ENCODE data around the gene S100A7A. TPM values are rescaled to one million over a fixed set of nuclear protein-coding genes. Genes with fewer than 3 reads are reported as not detected.

S100A7A gene
- total and polyA plus RNA-seq, 2 of the 8 experiments (the other 6 are each of a cell fraction or from before 2014, with no cell fraction given) = not detected

- TF ChIP-seq, protein P1, sequence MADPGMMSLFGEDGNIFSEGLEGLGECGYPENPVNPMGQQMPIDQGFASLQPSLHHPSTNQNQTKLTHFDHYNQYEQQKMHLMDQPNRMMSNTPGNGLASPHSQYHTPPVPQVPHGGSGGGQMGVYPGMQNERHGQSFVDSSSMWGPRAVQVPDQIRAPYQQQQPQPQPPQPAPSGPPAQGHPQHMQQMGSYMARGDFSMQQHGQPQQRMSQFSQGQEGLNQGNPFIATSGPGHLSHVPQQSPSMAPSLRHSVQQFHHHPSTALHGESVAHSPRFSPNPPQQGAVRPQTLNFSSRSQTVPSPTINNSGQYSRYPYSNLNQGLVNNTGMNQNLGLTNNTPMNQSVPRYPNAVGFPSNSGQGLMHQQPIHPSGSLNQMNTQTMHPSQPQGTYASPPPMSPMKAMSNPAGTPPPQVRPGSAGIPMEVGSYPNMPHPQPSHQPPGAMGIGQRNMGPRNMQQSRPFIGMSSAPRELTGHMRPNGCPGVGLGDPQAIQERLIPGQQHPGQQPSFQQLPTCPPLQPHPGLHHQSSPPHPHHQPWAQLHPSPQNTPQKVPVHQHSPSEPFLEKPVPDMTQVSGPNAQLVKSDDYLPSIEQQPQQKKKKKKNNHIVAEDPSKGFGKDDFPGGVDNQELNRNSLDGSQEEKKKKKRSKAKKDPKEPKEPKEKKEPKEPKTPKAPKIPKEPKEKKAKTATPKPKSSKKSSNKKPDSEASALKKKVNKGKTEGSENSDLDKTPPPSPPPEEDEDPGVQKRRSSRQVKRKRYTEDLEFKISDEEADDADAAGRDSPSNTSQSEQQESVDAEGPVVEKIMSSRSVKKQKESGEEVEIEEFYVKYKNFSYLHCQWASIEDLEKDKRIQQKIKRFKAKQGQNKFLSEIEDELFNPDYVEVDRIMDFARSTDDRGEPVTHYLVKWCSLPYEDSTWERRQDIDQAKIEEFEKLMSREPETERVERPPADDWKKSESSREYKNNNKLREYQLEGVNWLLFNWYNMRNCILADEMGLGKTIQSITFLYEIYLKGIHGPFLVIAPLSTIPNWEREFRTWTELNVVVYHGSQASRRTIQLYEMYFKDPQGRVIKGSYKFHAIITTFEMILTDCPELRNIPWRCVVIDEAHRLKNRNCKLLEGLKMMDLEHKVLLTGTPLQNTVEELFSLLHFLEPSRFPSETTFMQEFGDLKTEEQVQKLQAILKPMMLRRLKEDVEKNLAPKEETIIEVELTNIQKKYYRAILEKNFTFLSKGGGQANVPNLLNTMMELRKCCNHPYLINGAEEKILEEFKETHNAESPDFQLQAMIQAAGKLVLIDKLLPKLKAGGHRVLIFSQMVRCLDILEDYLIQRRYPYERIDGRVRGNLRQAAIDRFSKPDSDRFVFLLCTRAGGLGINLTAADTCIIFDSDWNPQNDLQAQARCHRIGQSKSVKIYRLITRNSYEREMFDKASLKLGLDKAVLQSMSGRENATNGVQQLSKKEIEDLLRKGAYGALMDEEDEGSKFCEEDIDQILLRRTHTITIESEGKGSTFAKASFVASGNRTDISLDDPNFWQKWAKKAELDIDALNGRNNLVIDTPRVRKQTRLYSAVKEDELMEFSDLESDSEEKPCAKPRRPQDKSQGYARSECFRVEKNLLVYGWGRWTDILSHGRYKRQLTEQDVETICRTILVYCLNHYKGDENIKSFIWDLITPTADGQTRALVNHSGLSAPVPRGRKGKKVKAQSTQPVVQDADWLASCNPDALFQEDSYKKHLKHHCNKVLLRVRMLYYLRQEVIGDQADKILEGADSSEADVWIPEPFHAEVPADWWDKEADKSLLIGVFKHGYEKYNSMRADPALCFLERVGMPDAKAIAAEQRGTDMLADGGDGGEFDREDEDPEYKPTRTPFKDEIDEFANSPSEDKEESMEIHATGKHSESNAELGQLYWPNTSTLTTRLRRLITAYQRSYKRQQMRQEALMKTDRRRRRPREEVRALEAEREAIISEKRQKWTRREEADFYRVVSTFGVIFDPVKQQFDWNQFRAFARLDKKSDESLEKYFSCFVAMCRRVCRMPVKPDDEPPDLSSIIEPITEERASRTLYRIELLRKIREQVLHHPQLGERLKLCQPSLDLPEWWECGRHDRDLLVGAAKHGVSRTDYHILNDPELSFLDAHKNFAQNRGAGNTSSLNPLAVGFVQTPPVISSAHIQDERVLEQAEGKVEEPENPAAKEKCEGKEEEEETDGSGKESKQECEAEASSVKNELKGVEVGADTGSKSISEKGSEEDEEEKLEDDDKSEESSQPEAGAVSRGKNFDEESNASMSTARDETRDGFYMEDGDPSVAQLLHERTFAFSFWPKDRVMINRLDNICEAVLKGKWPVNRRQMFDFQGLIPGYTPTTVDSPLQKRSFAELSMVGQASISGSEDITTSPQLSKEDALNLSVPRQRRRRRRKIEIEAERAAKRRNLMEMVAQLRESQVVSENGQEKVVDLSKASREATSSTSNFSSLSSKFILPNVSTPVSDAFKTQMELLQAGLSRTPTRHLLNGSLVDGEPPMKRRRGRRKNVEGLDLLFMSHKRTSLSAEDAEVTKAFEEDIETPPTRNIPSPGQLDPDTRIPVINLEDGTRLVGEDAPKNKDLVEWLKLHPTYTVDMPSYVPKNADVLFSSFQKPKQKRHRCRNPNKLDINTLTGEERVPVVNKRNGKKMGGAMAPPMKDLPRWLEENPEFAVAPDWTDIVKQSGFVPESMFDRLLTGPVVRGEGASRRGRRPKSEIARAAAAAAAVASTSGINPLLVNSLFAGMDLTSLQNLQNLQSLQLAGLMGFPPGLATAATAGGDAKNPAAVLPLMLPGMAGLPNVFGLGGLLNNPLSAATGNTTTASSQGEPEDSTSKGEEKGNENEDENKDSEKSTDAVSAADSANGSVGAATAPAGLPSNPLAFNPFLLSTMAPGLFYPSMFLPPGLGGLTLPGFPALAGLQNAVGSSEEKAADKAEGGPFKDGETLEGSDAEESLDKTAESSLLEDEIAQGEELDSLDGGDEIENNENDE (IDR thresholded peaks at IDR 0.05; ENCODE audit: insufficient replicate concordance, low read length) = no peak
- TF ChIP-seq HDAC2 (IDR thresholded peaks at IDR 0.05; ENCODE audit: borderline replicate concordance in 1 of 2, low read depth in 2 of 2, low read length in 2 of 2) (no peak), RBBP5 (IDR thresholded peaks at IDR 0.05; ENCODE audit: borderline replicate concordance, low read depth, low read length) (no peak), HDAC6 (IDR thresholded peaks at IDR 0.05; ENCODE audit: low read depth, low read length) (no peak), EZH2 (IDR thresholded peaks at IDR 0.05; ENCODE audit: low read depth, low read length, severe bottlenecking) (no peak), ZNF274 (IDR thresholded peaks at IDR 0.05; ENCODE audit: borderline replicate concordance, extremely low read depth, low read length) (no peak), PHF8 (conservative IDR thresholded peaks at IDR 0.05; ENCODE audit: low read depth, low read length) (no peak), ATF2 (IDR thresholded peaks at IDR 0.05; ENCODE audit: low read length) (no peak)
Observed at GRCh38 chr1:153441238-153441755, 25.0 kb downstream of the S100A7A start (continued).
